ENCODE results near the gene PTPN9.

Gene PTPN9

GRCh38 chr15:75468913-75469598 lies 110.1 kb downstream of the PTPN9 start:
- DNase-seq (ENCODE audit: low spot score), result no peak
- no peak for TF ChIP-seq CTCF (IDR thresholded peaks at IDR 0.05; ENCODE audit: extremely low read depth, missing control alignments)

- TF ChIP-seq CTCF (IDR thresholded peaks at IDR 0.05; ENCODE audit: extremely low read depth, missing control alignments), result no peak
- DNase-seq (ENCODE audit: low spot score), result no peak
Measured at GRCh38 chr15:75460646-75461045, 118.5 kb downstream of the PTPN9 start.

- TF ChIP-seq CTCF (IDR thresholded peaks at IDR 0.05; ENCODE audit: extremely low read depth, missing control alignments), result no peak
- DNase-seq (ENCODE audit: low spot score), result no peak
Measured at GRCh38 chr15:75459581-75459980, 119.5 kb downstream of the PTPN9 start.

- TF ChIP-seq CTCF (IDR thresholded peaks at IDR 0.05; ENCODE audit: extremely low read depth, missing control alignments), result no peak
- no peak for DNase-seq (ENCODE audit: low spot score)
Measured at GRCh38 chr15:75456710-75457109, 122.4 kb downstream of the PTPN9 start.

- no peak for TF ChIP-seq CTCF (IDR thresholded peaks at IDR 0.05; ENCODE audit: extremely low read depth, missing control alignments)
- peak; percentile 55 for DNase-seq (ENCODE audit: low spot score)
Measured at GRCh38 chr15:75455982-75456531, 123.1 kb downstream of the PTPN9 start.

GRCh38 chr15:75455424-75455981 lies 123.6 kb downstream of the PTPN9 start:
- peak; percentile 88 for DNase-seq (ENCODE audit: low spot score)
- no peak for TF ChIP-seq CTCF (IDR thresholded peaks at IDR 0.05; ENCODE audit: extremely low read depth, missing control alignments)

Data from GM20000 (cell line).